HG03520 (cell line): ENCODE results near the gene TMEM187.

Experiments
- ATAC-seq: cut with Tn5 transposase; IDR thresholded peaks from one replicate; pipeline ENCODE4 v1.9.1; 2021; ENCODE audit warnings: mild to moderate bottlenecking, moderate library complexity; ENCODE audit not compliant: unreplicated experiment

Gene TMEM187

DNA sequence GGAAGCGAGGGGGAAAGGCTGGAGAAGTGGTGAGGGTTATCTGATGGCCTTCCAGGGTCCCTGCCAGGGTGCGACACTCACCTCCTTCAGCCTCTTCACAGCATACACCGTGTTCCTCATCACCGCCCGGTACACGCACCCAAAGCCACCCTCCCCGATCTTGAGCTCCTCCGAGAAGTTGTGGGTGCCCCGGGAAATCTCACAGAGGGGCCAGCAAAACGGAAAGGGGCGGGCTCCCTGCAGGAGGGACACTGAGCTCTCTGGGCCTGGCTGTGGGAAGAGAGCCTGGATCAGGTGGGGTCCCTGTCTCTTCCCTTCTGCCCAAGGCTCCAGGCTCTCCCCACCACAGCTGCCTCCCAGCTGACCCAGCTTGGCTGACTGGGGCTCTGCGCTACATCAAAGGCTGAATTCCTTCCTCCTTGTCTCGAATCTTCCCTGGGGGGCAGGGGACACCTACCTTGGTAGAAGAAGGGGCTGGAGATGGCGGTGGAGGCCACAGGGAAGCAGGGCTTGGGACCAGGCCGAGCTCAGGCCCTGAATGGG lies 46.0 kb downstream of the TMEM187 start:
- no peak for ATAC-seq

DNA sequence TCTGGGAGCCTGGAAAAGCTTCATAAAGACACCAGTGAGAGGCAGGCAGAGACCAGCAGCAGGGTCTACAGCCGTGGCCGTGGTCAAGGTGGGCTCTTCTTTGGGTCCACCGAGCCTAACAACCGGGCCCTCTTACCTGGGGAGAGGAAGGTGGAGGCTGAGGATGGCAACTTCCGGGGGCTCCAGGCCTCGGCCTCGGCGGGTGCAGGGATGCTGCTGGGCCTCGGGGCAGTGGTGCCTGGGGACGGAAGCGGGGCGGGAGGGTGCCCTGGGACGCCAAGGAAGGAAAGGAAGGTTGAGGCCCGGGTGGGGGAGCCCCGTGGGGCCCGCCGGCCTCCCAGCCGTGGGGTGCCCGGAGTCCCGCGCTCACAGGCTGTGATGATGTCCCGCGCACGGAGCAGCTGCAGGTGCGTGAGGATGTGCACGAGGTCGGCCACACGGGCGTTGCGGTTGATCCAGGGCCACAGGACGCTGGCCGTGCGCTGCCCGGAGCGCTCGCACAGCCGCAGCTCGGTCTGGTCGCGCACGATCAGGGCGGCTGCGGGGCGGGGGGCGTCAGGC lies 46.6 kb downstream of the TMEM187 start:
- ATAC-seq = no peak

DNA sequence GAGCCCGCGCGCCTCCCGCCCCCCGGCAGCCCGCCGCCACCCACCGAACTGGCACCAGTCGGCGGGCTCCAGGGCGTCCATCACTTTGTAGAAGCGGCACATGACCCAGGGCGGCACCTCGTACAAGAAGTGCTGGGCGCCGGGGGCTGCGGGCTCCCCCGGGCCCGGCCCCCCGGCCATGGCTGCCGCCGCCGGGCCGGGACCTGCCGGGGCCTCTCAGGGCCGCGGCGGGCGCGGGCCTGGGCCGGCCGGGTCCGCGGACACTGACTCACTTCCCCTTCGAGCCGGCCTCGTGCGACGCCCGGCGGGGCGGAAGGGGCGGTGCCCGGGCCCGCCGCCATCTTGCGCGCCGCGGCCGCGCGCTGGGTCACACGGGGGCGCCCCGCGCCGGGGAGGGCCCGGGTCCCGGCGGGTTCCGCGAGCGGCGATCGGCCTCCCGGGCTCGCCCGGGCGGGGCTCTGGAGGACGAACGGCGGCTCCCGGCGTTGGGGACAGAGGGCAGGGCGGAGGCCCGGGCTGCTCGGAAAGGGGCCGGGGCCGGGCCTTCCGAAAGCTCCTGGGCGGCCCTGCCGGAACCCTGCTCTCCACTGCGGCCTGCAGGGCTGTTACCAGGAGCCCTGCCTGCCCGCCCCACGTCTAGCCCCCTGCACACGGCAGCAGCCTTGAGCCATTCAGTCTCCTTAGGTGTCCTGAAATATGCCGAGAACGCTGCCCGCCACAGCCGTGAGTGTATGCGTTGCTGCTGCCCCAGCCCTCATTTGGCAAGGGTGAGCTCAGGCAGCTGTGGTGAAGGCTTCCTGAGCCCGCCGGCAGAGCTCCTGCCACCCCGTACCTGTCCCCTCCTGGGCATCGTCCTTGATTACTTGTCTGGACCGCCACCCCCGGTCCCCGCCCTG lies 47.3 kb downstream of the TMEM187 start, which contains the start of gene IRAK1:
Gene IRAK1 (minus strand): TSS at position 270 of the 896 bp plus-strand sequence. CDS start 90 bp downstream, at position 180.
- ATAC-seq = peak; percentile 49

DNA sequence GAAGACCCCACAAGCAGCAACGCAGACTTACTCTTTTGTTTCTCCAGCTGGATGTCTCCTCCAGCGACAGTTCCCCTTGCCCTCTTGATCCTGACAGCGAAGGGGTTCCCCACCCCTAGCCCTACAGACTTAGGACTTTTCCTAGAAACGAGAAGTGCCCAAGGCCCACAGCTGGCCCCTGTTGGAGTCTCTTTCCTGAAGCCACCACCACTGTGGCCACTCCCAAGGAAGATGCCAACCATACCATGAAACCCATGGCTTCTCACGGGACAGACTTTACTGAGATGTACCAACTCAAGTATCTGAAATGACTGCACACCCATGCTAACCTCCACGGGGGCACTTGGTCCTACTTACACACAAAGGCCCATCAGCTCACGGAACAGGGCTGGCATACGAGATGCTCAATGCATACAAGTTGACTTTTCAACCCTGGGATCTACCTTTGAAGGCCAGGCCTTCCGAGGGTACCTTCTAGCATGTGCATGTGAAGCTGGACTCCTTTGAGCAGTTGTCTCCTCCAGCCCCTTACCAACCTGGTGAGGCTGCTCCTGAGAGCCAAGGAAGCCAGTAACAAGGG lies 48.1 kb downstream of the TMEM187 start:
- ATAC-seq = no peak

DNA sequence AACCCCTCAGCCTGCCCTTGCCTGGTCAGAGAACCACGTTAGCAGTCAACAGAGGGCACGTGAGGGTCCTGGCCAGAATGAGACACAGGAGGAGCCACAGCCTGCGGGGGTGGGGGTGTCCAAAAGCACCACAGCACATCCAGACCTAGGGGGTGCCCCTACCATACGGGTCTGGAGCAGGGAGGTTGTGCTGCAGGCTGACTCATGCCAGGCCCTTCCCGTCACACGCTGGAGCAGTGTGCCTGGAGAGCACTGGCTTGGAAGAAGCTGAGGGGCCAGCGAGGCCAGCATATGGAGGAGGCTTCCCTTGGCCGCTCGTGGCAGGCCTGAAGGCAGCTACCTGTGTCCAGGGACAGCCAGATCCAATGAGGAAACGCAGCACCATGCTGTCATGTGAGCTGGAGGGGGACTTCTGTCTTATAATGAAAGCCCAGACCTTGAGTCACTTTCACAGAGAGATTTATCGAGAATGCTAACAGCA lies 48.6 kb downstream of the TMEM187 start:
- no peak for ATAC-seq

DNA sequence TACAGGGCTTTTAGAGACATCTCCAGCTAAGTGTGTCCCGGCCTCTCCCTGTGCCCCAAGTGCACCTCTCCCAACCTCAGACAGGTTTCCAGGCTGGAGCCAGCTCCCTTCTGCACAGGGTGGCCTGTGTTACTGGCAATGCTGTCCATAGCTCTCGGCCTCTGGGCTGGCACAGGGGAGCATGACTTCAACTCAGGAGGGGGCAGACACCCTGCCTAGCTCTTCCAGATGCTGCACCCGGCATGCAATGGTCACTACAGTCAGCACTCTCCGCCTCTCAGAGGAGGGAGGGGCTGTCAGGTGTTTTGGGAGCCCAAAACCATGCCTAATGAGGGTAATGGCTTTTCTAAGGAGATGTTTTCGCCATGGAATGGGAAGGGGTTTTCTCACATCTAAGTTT lies 49.6 kb downstream of the TMEM187 start:
- ATAC-seq = no peak

DNA sequence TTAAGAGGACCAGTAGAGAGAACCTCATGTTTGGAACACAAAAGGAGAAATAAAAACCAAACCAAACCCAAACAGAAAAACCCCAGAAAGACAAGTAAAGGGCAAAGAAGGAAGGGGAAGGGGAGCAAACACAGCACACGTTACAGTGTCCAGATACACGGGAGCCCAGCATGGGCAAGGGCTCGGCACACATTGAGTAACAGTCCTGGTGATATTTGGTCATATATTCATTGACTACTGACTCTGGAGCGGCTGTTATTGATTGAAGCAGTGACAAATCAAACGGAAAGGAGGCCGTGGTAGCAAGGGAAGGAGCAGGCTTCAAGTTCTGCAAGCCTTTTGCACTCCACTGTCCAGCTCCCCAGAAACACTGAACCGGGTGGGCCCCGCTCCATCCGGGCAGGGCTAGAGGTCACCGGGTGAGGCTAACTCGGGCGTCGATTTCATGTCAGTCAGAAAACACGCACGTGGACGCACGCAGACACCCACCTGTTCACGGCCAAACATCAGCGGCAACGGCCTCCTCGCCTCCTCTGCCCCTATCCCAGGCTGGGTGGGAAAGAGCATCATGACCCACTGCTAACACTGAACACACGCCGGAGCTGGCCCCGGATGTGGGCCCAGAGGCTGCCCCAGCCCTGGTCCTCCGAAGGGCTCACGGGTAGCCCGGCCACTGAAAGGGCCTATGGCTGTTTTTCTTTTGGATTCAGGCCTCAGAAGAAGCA lies 50.9 kb downstream of the TMEM187 start:
- ATAC-seq = no peak

DNA sequence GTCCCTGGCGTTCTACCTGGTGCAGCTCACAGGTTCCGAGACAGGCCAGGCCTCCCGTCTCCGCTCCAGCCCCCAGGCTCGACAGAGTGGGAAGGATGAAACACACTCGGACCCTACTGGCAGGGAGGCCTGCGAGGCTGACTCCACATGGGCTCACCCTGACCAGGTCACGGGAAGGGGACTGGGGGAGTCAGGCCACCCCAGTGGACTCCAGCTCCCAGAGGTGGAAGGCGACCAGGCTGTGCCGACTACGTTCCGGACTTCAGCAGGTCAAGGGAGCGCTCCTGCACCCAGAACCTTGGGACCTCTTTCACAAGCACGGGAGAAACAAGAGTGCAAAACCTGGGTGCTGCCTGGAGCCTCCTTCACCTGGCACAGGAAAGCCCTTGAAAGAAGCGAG lies 51.7 kb downstream of the TMEM187 start:
- ATAC-seq = no peak

DNA sequence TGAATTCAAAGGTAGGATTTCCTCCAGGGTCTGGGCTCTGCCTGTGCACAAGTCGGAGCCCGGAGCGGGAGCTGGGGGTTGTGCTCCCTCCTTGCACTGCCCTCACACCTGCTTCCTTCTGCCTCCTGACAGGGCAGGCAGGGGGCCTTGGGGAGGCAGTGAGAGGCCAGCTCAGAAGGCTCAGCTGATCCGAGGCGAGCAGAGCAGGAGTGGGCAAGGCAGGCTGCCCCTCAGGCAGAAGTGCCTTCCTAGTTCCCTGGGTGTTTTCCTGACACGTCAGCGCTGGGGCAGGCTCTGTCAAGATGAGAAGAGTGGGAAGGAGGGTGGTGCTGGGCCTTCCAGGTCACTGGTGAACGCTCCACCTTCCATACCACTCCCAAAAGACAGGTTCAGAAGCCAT lies 52.7 kb downstream of the TMEM187 start:
- no peak for ATAC-seq

DNA sequence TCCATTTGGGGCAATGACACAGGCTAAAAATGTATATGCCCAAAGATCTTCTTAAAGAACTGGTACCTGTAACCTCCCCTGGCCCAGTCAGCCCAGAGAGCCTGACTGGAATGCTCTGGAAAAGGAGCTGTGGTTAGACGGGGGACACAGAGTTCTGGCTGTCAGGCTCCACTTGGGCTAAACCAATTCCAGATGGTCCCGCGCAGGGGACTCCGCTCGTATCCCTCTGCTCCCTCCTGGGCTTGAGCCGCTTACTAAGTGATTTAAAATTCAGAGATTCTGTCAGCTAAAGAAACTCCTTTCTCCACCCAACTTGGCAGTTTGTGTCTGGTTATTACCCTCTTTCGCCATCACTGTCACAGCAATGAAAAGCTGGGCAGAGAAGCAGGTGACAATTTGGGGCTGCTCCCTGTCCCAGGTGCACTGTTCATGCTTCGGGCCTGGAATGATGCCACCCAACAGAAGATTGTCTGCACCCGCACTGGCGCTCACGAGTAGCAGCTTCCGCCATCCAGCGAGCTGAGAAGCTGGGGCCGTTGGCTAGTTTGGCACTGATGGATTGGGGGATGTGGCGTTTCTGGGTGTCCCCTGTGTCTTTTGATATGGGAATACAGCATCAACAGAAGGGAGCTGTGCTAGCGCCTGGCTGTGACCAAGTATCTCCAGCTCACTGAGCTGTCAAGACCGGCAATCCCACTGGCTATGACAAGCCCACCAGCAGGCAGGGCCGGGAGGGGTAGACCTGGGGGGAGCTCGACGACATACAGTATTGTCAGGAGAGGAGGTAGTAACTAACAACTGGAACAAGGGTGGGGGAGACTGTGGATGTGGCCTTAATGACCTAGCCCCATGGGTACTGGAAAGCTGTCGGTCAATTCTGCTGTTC lies 53.8 kb downstream of the TMEM187 start:
- no peak for ATAC-seq

DNA sequence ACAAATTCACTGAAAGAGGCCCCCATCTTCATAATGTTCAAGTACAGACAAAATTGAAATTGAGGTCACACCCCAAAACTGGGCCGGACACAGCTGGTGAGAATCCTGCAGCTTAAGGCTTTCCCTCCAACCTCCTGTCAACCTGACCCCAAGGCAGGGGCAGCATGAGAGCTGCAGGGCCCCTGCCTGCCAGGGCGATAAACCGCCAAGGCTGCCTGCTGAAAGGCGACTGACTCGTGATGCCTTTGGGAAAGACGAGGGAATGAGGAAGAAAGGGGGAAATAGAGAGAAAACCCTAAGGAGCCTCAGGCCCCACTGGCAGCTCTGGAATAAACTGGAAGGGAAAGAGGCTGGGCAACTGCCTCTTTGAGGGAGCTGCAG lies 54.5 kb downstream of the TMEM187 start:
- ATAC-seq = no peak

DNA sequence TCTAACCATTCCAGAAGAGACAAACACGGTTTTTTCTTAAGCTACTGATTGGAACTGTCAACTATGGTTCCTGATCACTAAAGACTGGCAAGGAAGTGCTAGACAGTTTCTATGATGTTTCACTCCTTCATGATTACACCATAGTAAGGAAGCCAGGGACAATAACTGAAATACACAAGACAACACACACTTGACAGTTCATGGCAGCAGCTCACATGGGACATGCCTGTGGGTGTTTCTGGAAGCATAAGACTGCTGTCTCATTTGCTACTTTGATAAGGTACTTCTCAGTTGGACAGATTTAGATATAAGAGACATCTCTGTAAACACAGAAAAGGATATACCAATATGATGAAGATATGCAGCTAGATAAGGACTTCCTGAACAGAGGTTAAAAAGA lies 55.4 kb downstream of the TMEM187 start:
- no peak for ATAC-seq

DNA sequence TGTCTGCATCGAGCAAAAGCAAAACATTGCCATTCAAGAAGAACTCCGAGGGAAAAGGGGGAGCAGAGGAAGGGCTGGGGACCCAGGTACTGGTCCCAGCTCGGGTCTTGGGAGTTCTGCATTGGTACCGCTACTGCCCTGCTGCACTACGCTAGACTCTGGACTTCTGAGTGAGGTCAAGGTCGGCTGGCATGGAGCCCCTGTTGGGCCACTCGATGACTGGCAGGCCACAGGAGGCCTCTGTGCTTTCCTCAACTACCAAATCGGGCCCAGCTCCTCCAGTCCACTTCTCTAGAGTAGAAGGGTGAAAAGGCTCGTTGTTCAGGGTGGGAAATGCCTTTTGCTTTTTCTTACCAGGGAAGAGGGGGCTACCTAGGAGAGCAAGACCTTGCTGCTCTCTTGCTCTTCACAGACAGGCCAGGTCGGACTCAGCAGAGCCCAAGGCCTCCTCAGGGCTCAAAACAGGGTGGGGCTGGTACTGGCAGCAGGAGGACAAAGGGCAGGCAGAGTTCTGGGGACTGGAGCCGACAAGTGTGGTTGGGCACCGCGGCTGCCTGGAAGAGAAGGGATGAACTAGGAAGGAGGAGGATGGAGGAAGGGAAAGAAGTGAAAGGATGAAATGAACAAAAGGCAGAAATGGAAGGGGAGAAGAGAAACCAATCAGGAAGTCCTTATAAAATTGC lies 56.1 kb downstream of the TMEM187 start:
- ATAC-seq = no peak

DNA sequence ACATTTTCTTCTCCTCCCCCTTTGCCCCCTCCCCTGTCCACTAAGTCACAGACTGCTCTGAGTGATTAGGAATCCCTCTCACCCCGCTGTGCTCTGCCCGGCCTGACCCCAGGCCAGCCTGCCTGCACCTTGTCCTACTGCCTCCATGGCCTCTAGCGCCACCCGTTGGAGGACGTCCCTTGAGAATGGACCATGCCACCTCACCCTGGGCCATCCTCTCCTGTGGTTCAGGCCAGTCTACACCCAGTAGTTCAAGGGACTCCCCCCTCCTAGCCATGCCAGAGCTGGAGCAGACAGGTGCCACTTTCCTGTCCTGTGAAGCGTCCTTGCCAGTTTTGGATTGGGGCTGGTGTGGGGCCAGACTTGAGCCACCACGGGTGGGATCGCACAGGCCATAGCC lies 56.9 kb downstream of the TMEM187 start:
- ATAC-seq = no peak

DNA sequence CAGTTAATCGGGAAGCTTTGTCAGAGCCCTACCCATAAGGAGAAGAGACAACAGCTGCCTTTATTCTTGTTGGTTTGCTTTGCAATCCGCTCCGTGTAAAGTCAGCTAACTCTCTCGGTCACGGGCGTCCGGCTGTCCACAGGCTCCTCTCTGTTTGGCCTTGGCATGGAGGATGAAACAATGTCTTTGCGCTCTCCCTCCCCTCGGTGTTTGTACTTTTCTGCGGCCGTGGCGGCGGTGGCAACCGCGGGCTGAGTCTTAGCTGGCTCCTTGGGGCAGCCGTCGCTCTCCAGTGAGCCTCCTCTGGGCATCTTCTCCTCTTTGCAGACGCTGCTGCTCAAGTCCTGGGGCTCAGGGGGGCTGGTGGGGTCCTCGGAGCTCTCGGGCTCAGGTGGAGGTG lies 57.7 kb downstream of the TMEM187 start:
- ATAC-seq = no peak

DNA sequence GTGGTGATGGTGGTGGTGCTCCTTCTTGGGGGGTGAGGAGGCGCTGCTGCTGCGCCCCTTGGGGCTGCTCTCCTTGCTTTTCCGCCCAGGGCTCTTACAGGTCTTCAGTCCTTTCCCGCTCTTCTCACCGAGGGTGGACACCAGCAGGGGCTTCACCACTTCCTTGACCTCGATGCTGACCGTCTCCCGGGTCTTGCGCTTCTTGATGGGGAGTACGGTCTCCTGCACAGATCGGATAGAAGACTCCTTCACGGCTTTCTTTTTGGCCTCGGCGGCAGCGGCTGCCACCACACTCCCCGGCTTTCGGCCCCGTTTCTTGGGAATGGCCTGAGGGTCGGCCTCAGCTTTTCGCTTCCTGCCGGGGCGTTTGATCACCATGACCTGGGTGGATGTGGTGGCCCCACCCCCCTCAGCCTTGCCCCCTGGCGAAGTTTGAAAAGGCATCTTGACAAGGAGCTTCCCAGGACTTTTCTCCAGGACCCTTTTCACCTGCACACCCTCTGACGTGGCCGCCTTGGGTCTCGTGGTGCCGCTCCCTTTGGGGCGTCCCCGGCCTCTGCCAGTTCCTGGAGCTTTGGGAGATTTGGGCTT lies 58.3 kb downstream of the TMEM187 start:
- no peak for ATAC-seq

DNA sequence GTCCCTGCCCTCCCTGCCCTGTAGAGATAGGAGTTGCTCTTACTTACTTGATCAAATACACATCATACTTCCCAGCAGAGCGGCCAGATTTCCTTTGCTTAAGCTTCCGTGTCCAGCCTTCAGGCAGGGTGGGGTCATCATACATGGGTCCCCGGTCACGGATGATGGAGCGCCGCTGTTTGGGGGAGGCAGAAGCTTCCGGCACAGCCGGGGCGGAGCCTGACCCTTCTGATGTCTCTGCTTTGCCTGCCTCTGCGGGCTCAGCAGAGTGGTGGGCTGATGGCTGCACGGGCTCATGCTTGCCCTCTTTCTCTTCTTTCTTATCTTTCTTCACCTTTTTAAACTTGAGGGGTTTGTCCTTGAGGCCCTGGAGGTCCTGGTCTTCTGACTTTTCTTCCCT lies 59.6 kb downstream of the TMEM187 start:
- no peak for ATAC-seq

DNA sequence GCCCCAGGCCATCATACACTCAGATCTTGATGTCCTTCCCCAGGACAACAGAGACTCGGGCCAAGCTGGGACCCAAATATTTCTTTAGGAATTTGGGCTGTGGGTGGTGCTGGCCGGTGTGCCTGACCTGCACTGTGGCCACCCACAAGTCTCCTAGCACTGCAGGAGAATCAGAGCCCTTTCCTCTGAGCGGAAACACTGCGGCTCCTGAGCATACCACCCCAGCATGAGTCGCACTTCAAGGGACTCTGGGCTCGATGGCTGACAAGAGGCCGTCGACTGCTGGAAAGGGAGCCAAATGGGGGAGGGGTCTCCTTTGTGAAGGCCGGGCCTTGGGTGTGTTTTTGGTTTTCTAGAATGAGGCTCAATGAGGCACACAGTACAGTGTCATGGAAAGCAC lies 60.1 kb downstream of the TMEM187 start:
- no peak for ATAC-seq
